Hippocampal formation (tissue), 2 donors: Measurements from ENCODE around the gene CD244.

Experiments
- DNase-seq, 2 donors: peaks; one replicate each; lab custom pipeline; 2025; lab: John Stamatoyannopoulos, UW

CD244 gene

DNA sequence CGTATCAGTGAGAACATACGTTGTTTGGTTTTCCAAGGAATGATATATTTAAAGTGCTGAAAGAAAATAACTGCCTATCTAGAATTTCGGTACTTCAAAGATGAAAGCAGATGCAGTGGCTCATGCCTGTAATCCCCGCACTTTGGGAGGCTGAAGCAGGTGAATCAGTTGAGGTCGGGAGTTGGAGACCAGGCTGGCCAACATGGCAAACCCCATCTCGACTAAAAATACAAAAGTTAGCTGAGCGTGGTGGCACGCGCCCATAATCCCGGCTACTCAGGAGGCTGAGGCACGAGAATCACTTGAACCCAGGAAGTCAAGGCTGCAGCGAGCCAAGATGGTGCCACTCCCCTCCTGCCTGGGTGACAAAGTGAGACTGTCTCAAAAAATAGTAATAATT lies 16.4 kb downstream of the CD244 start:
- no peak for DNase-seq

DNA sequence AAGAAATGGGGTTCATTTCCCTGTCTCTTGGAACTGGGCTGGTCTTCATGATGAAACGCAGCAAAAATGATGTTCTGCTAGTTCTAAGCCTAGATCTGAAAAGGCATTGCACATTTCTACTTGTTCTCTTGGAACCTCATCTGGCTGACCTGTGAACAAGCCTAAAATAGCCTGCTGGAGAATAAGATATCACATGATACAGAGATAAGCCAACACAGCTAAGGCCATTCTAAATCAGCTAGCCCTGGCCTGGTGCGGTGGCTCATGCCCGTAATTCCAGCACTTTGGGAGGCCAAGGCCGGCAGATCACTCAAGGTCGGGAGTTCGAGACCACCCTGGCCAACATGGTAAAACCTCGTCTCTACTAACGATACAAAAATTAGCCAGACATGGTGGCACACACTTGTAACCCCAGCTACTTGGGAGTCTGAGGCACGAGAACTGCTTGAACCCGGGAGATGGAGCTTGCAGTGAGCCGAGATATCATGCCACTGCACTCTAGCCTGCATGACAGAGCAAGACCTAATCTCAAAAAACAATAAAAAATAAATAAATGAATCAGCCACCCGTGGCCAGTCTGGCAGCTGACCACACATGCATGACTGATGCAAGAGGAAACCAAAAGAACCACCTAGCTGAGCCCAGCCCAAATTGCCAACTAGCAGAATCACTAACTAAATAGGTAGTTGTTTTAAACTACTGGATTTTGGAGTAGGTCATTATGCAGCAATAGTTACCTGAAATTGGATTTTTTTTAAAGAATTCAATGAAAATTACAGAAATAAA lies 18.0 kb downstream of the CD244 start:
- no peak for DNase-seq

GRCh38 chr1:160841079-160841478 lies 21.6 kb downstream of the CD244 start:
- no peak for DNase-seq

- no peak for DNase-seq
Measured at GRCh38 chr1:160839746-160840145, 22.9 kb downstream of the CD244 start.

GRCh38 chr1:160838888-160839287 lies 23.8 kb downstream of the CD244 start:
- DNase-seq: no peak

GRCh38 chr1:160837558-160838205 lies 25.0 kb downstream of the CD244 start:
- DNase-seq: peak in 1 of 2 donors; percentile 3

- no peak for DNase-seq
Measured at GRCh38 chr1:160836981-160837557, 25.6 kb downstream of the CD244 start.

DNA sequence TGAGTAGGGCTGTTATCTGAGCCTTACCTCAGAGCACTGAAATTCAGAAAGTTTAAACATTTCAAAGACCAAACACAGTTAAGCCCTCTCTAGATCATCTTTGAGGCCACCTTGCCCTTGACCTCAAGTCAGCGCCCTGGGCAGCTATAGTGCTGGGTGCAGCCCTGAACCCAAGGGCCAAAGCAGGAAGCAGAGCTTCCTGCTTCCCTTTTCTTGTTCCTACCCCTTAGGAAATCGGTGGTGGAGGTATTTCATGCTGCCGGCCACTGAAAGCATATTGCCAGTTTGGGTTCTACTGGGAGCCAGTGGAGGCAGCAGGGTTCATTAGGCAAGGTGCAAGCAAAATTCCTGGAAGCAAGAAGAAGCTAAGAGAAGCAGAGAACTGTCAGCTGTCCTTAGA lies 26.1 kb downstream of the CD244 start:
- no peak for DNase-seq

DNA sequence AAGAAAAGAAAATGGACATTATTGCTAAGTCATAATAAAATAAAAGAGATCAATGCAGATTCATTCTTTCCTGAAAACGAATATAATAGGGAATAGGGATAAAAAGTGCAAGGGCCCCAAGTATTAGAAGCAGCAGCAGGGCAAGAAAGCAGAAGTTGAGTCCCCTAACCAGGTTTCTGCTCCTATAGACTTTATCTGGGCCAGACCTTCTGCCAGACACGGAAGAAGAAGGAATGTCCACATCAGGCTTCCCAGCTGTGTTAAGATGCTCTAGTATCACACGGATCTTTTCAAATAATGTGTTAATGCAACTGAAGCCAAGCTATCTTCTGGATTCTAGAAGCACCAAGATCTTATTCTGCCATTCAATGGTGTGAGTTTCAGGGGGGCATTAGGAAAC lies 26.9 kb downstream of the CD244 start:
- no peak for DNase-seq

DNA sequence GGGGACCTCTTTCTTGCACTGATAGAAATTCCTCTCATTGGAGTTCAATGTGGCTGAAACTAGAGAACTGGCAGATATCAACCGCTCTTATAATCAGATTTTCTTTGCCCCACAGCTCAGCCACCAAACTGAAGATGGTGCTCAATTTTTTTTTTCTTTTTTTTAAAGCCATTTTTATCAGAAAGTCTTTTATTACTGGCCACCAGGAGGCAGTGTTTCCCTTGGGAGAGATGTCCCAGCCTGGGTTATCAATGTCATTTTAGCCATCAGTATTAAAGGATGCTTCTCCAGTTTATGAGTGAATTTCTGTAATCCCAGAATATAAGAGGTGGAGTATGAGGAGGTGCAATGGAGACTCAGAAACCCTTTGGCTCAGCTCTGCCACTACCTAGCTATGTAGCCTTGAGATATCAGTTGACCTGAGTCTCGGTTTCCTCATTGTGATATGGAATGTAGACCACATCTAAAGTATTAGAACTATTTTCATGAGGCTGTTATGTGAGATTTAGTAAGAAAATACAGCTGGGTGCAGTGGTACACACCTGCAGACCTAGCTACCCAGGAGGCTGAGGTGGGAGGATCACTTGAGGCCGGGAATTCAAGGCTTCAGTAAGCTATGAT lies 27.6 kb downstream of the CD244 start:
- DNase-seq: peak in 1 of 2 donors; percentile 4

DNA sequence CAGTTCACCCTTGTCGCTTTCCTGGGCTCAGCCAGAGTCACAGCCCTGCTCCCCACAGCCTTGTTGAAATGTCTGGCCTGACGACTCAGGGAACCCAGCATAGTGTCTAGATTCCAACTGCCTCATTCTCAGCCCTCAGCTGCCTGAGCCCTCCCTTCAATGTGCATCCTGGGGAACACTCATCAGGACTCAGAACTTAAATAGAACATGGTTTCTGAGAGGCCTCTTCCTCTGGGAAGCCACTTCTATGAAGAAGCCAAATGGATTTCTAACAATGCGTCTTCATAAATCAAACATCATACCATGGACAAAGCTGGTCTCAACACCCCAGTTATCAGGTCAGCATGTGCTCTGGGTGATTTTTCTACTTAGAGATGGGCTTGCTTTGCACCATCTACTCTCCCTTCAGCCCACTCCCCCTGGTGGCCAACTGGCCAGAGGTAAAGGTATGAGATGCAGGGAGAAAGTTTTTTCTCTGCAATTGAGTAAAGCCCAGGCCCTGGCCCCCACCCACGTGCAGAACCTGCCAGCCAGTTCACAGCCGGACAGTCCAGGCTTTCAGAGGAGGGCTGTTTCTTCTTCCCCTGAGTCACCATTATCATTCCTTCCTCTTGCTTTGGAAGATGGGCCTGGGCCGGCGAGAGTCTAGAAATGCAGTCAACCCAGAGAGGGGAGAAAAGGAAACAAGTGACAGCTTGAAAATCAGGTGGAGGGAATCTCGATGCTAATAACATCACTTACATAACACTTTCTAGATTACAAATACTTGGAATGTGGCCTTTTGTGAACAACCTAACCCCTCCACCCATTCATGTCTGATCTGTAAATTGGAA lies 32.1 kb downstream of the CD244 start:
- DNase-seq: no peak

- DNase-seq: no peak
Measured at GRCh38 chr1:160829766-160830165, 32.9 kb downstream of the CD244 start.

DNA sequence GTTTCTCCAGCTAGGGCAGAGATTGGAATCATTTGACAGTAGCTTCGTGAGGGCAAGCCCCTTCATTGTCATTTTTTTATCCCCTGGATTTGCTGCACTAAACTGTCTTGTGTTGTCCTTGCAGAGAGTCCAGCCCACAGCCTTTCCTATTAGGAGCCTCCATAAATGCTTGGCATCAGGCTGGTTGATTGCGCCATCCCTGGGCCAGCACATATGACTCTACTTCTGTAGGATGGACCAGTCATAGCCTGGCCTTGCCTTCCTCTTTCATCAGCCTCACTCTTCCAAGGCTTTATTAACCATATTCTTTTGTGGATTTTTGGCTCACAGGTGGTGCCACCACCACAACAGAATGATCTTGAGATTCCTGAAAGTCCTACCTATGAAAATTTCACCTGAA lies 35.3 kb downstream of the CD244 start:
- no peak for DNase-seq

DNA sequence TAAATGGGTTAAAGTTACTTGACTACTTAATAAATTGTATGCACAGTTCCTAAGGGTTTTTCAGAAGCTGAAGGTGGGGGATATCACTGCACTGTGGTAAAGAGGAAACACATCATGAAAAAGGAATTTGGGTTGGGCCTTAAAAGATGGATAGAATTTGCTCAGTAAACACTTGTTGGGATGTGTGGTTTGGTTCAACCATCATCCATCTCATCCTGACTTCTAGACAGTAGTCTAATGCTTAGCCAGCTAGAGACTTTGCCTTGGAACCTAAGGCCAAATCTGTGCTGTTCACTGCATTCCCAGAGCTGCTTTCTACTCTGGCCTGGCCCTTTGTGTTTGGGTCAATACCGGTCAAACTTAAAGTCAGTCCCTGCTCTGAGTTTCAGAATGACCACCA lies 36.1 kb downstream of the CD244 start:
- no peak for DNase-seq

- DNase-seq: no peak
Measured at GRCh38 chr1:160823296-160823695, 39.4 kb downstream of the CD244 start.

DNA sequence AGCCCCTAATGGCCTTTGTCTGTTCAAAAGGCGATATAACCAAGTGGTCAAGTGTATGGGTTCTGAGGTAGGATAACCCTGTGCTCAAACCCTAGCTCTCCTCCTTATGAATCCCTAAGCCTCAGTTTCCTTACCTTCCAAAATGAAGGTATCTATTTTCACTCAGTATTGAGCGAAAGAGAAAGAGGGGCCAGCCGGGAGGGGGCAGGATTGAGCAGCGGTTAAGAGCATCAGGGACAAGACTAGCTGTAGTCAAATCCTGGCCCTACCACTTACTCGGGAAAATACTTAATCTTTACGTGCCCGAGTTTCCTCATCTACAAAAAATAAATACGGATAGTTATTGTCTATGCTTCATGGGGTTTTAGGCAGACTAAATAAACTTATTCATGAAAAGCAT lies 41.1 kb downstream of the CD244 start:
- no peak for DNase-seq

- no peak for DNase-seq
Measured at GRCh38 chr1:160819186-160819585, 43.5 kb downstream of the CD244 start.

DNA sequence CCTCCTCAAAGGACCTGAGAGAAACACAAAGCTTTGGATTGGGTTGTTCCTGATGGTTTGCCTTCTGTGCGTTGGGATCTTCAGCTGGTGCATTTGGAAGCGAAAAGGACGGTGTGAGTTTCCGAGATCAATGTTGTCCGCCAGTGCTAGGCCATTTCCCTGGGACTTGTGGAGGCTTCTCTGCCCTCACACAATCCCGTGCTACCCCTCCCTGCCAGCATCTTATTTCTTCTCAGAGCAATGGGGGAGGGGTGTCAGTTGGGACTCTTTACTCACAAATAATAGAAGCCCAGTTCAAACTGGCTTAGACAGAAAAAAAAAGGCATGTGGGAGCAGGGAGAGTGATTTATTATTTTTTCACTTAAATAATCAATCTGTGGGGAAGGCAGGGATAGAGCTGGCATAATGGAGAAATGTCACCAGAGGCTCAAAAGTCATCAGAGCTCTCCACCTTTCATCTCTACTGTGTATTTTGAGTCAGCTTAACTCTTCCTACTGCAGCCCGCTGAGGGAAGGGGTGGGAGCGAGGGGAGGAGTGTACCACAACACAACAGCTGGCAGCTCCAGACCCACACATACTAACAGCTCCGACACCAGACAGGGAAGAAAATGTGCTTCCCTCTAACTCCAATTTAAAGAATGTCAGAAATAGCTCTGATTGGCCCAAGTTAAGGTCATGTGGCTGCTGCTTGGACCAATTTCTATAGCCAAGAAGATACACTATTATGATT lies 44.3 kb downstream of the CD244 start:
- DNase-seq: no peak

GRCh38 chr1:160814856-160815255 lies 47.8 kb downstream of the CD244 start:
- no peak for DNase-seq

DNA sequence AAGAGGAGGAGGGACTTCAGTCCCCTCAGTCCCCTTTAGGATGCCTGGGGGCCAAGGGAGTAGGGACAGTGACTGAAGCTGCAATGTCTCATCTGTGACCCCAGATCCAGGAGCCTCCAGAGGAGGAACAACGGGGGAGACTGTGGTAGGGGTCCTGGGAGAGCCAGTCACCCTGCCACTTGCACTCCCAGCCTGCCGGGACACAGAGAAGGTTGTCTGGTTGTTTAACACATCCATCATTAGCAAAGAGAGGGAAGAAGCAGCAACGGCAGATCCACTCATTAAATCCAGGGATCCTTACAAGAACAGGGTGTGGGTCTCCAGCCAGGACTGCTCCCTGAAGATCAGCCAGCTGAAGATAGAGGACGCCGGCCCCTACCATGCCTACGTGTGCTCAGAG lies 48.4 kb downstream of the CD244 start:
- no peak for DNase-seq

DNA sequence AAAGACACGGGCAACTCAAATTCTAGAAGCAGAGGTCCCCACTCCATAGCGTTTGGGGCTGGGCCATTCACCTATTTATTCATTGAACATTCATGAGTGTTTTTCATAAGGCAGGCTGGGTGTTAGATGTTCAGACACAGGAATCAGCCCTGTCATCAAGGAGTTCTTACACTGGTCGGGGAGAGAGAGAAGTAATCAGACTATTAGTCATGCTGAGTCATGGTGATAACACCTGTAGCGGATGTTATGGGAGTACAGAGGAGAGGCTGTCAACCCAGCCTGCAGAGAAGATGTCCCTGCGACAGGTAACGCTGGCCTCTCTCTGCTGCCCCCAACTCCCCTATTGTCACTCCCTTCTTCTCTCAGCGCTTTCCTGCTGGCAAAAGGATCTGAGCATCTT lies 49.5 kb downstream of the CD244 start:
- no peak for DNase-seq
